Measurements from ENCODE around the gene SGCG.
"Not testable (repeated sequence)": the region's sequence is repeated elsewhere in the genome, so short reads cannot be mapped to it uniquely, and the experiment has no call there.

Gene SGCG

GRCh38 chr13:23243066-23243465, 62.3 kb downstream of the SGCG start:
- CTCF ChIA-PET, result interaction anchor here (0.8 to 1.6 kb wide), 4 partner anchors 9 to 20 kb away, joined by 3 to 7 read pairs (median 4); no protein-coding TSS in a partner anchor
- DNase-seq (ENCODE audit: extremely low spot score), result no peak
- POLR2A ChIA-PET, result no interaction called here
- TF ChIP-seq CTCF (IDR thresholded peaks at IDR 0.05; ENCODE audit: control extremely low read depth, extremely low read depth, low read depth, missing control alignments), result no peak

GRCh38 chr13:23248410-23248809, 67.6 kb downstream of the SGCG start:
- DNase-seq (ENCODE audit: extremely low spot score); POLR2A ChIA-PET; CTCF ChIA-PET: not testable (repeated sequence)

GRCh38 chr13:23254506-23254905, 73.7 kb downstream of the SGCG start:
- CTCF ChIA-PET, result interaction anchor here (2.6 kb wide), 1 partner anchor 12 kb away, joined by 7 read pairs; no protein-coding TSS in a partner anchor
- POLR2A ChIA-PET, result no interaction called here

GRCh38 chr13:23267571-23267970, 86.8 kb downstream of the SGCG start:
- no peak for DNase-seq (ENCODE audit: extremely low spot score)
- CTCF ChIA-PET, result no interaction called here
- TF ChIP-seq CTCF (IDR thresholded peaks at IDR 0.05; ENCODE audit: control extremely low read depth, extremely low read depth, low read depth, missing control alignments), result no peak
- POLR2A ChIA-PET, result no interaction called here

More at GRCh38 chr13:23254506-23254905, 73.7 kb downstream of the SGCG start:
- DNase-seq (ENCODE audit: extremely low spot score), result no peak
- no peak for TF ChIP-seq CTCF (IDR thresholded peaks at IDR 0.05; ENCODE audit: control extremely low read depth, extremely low read depth, low read depth, missing control alignments)

GRCh38 chr13:23268441-23268840, 87.7 kb downstream of the SGCG start:
- ChIA-PET POLR2A (no interaction called here), CTCF (no interaction called here)
- TF ChIP-seq CTCF (IDR thresholded peaks at IDR 0.05; ENCODE audit: control extremely low read depth, extremely low read depth, low read depth, missing control alignments), result no peak
- peak; percentile 22 for DNase-seq (ENCODE audit: extremely low spot score)

- ChIA-PET POLR2A (no interaction called here), CTCF (no interaction called here)
Measured at GRCh38 chr13:23271331-23271730, 90.6 kb downstream of the SGCG start.

GRCh38 chr13:23273498-23273897, 92.7 kb downstream of the SGCG start:
- ChIA-PET CTCF (interaction anchor here (1.3 kb wide), 1 partner anchor 12 kb away, joined by 5 read pairs; no protein-coding TSS in a partner anchor), POLR2A (no interaction called here)

More at GRCh38 chr13:23271331-23271730, 90.6 kb downstream of the SGCG start:
- no peak for TF ChIP-seq CTCF (IDR thresholded peaks at IDR 0.05; ENCODE audit: control extremely low read depth, extremely low read depth, low read depth, missing control alignments)
- no peak for DNase-seq (ENCODE audit: extremely low spot score)

More at GRCh38 chr13:23273498-23273897, 92.7 kb downstream of the SGCG start:
- no peak for TF ChIP-seq CTCF (IDR thresholded peaks at IDR 0.05; ENCODE audit: control extremely low read depth, extremely low read depth, low read depth, missing control alignments)
- no peak for DNase-seq (ENCODE audit: extremely low spot score)

Data from GM10248 (cell line).